Measurements from ENCODE around the gene TPCN1.

Gene TPCN1

DNA sequence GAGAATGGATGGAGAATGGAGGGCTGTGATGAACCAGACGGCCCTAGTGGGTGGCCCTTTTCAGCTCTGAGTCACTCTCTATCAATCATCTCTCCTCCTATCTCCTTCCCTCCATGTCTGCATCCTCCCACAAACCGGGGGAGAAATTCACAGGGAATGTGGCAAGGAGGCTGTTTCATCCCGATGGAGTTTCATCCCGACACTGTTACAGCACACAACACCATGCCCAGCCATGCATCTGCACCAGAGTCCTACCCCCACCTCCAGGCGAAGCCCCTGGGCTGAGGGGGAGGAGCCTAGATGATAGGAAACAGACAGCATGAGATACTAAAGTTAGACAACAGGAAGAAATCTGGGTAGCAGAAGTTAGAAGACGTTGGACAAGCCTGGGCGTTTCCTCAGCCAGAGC, 92.9 kb downstream of the TPCN1 start:
- peak overlapping the region in 1 of 2 experiments; percentile 18 for H3K18ac ChIP-seq (ENCODE audit: low read depth in 1 of 2, low read length in 2 of 2)
- H4K8ac ChIP-seq (ENCODE audit: low read length) = peak overlapping the region; percentile 55
- no peak overlapping the region for H3K27ac ChIP-seq (ENCODE audit: low read length, poor library complexity, severe bottlenecking)
- no peak overlapping the region for H2BK15ac ChIP-seq (ENCODE audit: low read depth, poor library complexity, severe bottlenecking)
- peaks cover 3% of the 10 kb centered on the region for H3K4me1 ChIP-seq (ENCODE audit: control insufficient read depth, insufficient read depth, low read depth, low read length)
- H3K36me3 ChIP-seq (ENCODE audit: control insufficient read depth in 1 of 2, insufficient read depth in 2 of 2, low read depth in 1 of 2, low read length in 2 of 2) = peaks cover 29 to 45% of the 10 kb centered on the region in 2 experiments
- H3K14ac ChIP-seq (ENCODE audit: low read length in 2 of 2) = no peak overlapping the region
- H2BK12ac ChIP-seq (ENCODE audit: low read length in 2 of 2) = no peak overlapping the region
- no peak overlapping the region for H3K4me2 ChIP-seq (ENCODE audit: low read length, poor library complexity, severe bottlenecking)
- H2AFZ ChIP-seq (ENCODE audit: low read depth, low read length) = no peak overlapping the region
- H4K91ac ChIP-seq (ENCODE audit: low read length) = no peak overlapping the region
- no peaks in the 10 kb centered on the region for H3K79me1 ChIP-seq (replicated peaks; ENCODE audit: low read length, poor library complexity, severe bottlenecking)
- no peak overlapping the region for H3K4me3 ChIP-seq (ENCODE audit: insufficient read depth in 1 of 2, low read depth in 1 of 2, low read length in 2 of 2)
- no peak overlapping the region for H3K23ac ChIP-seq (ENCODE audit: low read length in 2 of 2)
- WGBS = 48% methylated on average over 4 of the region's 7 CpGs
- no peak overlapping the region for H2AK5ac ChIP-seq (ENCODE audit: low read length, severe bottlenecking)
- H2BK5ac ChIP-seq (ENCODE audit: low read depth, low read length, poor library complexity, severe bottlenecking) = no peak overlapping the region
- H2BK120ac ChIP-seq (ENCODE audit: low read depth, low read length) = no peak overlapping the region
- peak overlapping the region; percentile 1 for H3K9ac ChIP-seq (ENCODE audit: low read length)
- no peak overlapping the region for H3K4ac ChIP-seq (ENCODE audit: low read depth in 1 of 2, low read length in 2 of 2)
- DNase-seq = peak; percentile 60
- no peaks in the 10 kb centered on the region for H3K27me3 ChIP-seq (ENCODE audit: control insufficient read depth in 1 of 2, insufficient read depth in 1 of 2, low read length in 2 of 2)
- H3K9me3 ChIP-seq (ENCODE audit: control insufficient read depth, low read length) = no peaks in the 10 kb centered on the region

DNA sequence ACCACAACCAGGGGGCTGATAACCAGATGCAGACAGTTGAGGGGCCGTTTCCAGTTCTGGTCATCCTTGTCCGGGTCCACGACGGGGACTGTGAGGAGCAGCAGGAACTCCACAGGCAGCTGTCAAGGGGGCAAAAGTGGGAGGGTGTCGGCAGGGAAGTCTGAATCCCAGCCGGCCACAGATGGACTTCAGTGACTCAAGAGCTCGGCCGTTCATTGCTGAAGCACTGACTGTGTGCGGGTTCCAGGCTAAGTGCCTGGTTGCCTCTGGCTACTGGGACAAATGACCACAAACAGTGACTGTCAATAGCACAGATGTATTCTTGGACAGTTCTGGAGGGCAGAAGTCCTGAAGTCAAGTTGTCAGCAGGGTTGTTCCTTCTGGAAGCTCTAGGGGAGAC, 94.1 kb downstream of the TPCN1 start:
- H2BK15ac ChIP-seq (ENCODE audit: low read depth, poor library complexity, severe bottlenecking) = no peak overlapping the region
- H2AK5ac ChIP-seq (ENCODE audit: low read length, severe bottlenecking) = no peak overlapping the region
- H3K14ac ChIP-seq (ENCODE audit: low read length in 2 of 2) = no peak overlapping the region
- peaks cover 30 to 45% of the 10 kb centered on the region in 2 experiments for H3K36me3 ChIP-seq (ENCODE audit: control insufficient read depth in 1 of 2, insufficient read depth in 2 of 2, low read depth in 1 of 2, low read length in 2 of 2)
- H4K8ac ChIP-seq (ENCODE audit: low read length) = no peak overlapping the region
- no peak overlapping the region for H2BK5ac ChIP-seq (ENCODE audit: low read depth, low read length, poor library complexity, severe bottlenecking)
- no peak overlapping the region for H3K4me3 ChIP-seq (ENCODE audit: insufficient read depth in 1 of 2, low read depth in 1 of 2, low read length in 2 of 2)
- H3K9me3 ChIP-seq (ENCODE audit: control insufficient read depth, low read length) = no peaks in the 10 kb centered on the region
- H4K91ac ChIP-seq (ENCODE audit: low read length) = no peak overlapping the region
- 85% methylated on average over 9 of the region's 9 CpGs for WGBS
- H3K27me3 ChIP-seq (ENCODE audit: control insufficient read depth in 1 of 2, insufficient read depth in 1 of 2, low read length in 2 of 2) = no peaks in the 10 kb centered on the region
- H2BK12ac ChIP-seq (ENCODE audit: low read length in 2 of 2) = no peak overlapping the region
- H2AFZ ChIP-seq (ENCODE audit: low read depth, low read length) = no peak overlapping the region
- no peak overlapping the region for H3K27ac ChIP-seq (ENCODE audit: low read length, poor library complexity, severe bottlenecking)
- no peak overlapping the region for H3K4me2 ChIP-seq (ENCODE audit: low read length, poor library complexity, severe bottlenecking)
- H3K23ac ChIP-seq (ENCODE audit: low read length in 2 of 2) = no peak overlapping the region
- H3K4me1 ChIP-seq (ENCODE audit: control insufficient read depth, insufficient read depth, low read depth, low read length) = peaks cover 3% of the 10 kb centered on the region
- H3K79me1 ChIP-seq (replicated peaks; ENCODE audit: low read length, poor library complexity, severe bottlenecking) = no peaks in the 10 kb centered on the region
- H3K18ac ChIP-seq (ENCODE audit: low read depth in 1 of 2, low read length in 2 of 2) = no peak overlapping the region
- no peak overlapping the region for H3K4ac ChIP-seq (ENCODE audit: low read depth in 1 of 2, low read length in 2 of 2)
- no peak overlapping the region for H2BK120ac ChIP-seq (ENCODE audit: low read depth, low read length)
- H3K9ac ChIP-seq (ENCODE audit: low read length) = peak overlapping the region; percentile 51
- DNase-seq = no peak

DNA sequence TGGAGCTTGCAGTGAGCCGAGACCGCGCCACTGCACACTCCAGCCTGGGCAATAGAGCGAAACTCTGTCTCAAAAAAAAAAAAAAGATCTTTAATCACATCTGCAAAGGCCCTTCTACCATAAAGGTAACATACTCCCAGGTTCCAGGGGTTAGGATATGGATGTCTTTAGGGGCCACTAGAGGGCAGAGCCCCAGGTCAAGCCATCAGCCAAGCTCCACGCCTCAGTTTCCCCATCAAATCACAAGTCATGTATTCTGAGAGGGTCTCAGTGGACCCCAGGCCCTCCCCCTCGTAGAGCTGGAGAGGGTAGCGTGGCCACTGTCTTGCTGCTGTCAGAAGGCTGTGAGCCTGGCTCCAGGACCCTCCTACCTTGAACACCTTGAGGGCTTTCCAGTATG, 94.9 kb downstream of the TPCN1 start:
- Histone ChIP-seq H3K4me3 (ENCODE audit: insufficient read depth in 1 of 2, low read depth in 1 of 2, low read length in 2 of 2) (no peak overlapping the region), H3K79me1 (replicated peaks; ENCODE audit: low read length, poor library complexity, severe bottlenecking) (peaks cover 2% of the 10 kb centered on the region), H2BK12ac (ENCODE audit: low read length in 2 of 2) (no peak overlapping the region), H3K27ac (ENCODE audit: low read length, poor library complexity, severe bottlenecking) (no peak overlapping the region), H2AFZ (ENCODE audit: low read depth, low read length) (no peak overlapping the region), H3K36me3 (ENCODE audit: control insufficient read depth in 1 of 2, insufficient read depth in 2 of 2, low read depth in 1 of 2, low read length in 2 of 2) (peaks cover 38 to 46% of the 10 kb centered on the region in 2 experiments), H3K4ac (ENCODE audit: low read depth in 1 of 2, low read length in 2 of 2) (no peak overlapping the region), H4K8ac (ENCODE audit: low read length) (no peak overlapping the region), H3K18ac (ENCODE audit: low read depth in 1 of 2, low read length in 2 of 2) (no peak overlapping the region), H3K4me2 (ENCODE audit: low read length, poor library complexity, severe bottlenecking) (no peak overlapping the region), H2BK5ac (ENCODE audit: low read depth, low read length, poor library complexity, severe bottlenecking) (no peak overlapping the region), H3K14ac (ENCODE audit: low read length in 2 of 2) (no peak overlapping the region), H3K9ac (ENCODE audit: low read length) (no peak overlapping the region), H3K23ac (ENCODE audit: low read length in 2 of 2) (no peak overlapping the region), H2AK5ac (ENCODE audit: low read length, severe bottlenecking) (no peak overlapping the region), H3K9me3 (ENCODE audit: control insufficient read depth, low read length) (no peaks in the 10 kb centered on the region), H3K27me3 (ENCODE audit: control insufficient read depth in 1 of 2, insufficient read depth in 1 of 2, low read length in 2 of 2) (no peaks in the 10 kb centered on the region), H4K91ac (ENCODE audit: low read length) (no peak overlapping the region), H2BK120ac (ENCODE audit: low read depth, low read length) (no peak overlapping the region), H3K4me1 (ENCODE audit: control insufficient read depth, insufficient read depth, low read depth, low read length) (peaks cover 3% of the 10 kb centered on the region), H2BK15ac (ENCODE audit: low read depth, poor library complexity, severe bottlenecking) (no peak overlapping the region)
- WGBS = 90% methylated on average over 3 of the region's 7 CpGs
- no peak for DNase-seq

GRCh38 chr12:113317122-113317521, 95.9 kb downstream of the TPCN1 start:
- no peak overlapping the region for H2BK12ac ChIP-seq (ENCODE audit: low read length in 2 of 2)
- DNase-seq = no peak
- H3K4ac ChIP-seq (ENCODE audit: low read depth in 1 of 2, low read length in 2 of 2) = no peak overlapping the region
- H3K9me3 ChIP-seq (ENCODE audit: control insufficient read depth, low read length) = no peaks in the 10 kb centered on the region
- H4K91ac ChIP-seq (ENCODE audit: low read length) = no peak overlapping the region
- peaks cover 3% of the 10 kb centered on the region for H3K4me1 ChIP-seq (ENCODE audit: control insufficient read depth, insufficient read depth, low read depth, low read length)
- H2BK5ac ChIP-seq (ENCODE audit: low read depth, low read length, poor library complexity, severe bottlenecking) = no peak overlapping the region
- H3K23ac ChIP-seq (ENCODE audit: low read length in 2 of 2) = no peak overlapping the region
- H3K27ac ChIP-seq (ENCODE audit: low read length, poor library complexity, severe bottlenecking) = no peak overlapping the region
- H3K14ac ChIP-seq (ENCODE audit: low read length in 2 of 2) = no peak overlapping the region
- H3K9ac ChIP-seq (ENCODE audit: low read length) = no peak overlapping the region
- H3K79me1 ChIP-seq (replicated peaks; ENCODE audit: low read length, poor library complexity, severe bottlenecking) = peaks cover 2% of the 10 kb centered on the region
- no peak overlapping the region for H2AK5ac ChIP-seq (ENCODE audit: low read length, severe bottlenecking)
- H3K4me2 ChIP-seq (ENCODE audit: low read length, poor library complexity, severe bottlenecking) = no peak overlapping the region
- no peak overlapping the region for H2BK15ac ChIP-seq (ENCODE audit: low read depth, poor library complexity, severe bottlenecking)
- WGBS = 93% methylated on average over 6 of the region's 6 CpGs
- H2AFZ ChIP-seq (ENCODE audit: low read depth, low read length) = no peak overlapping the region
- H3K4me3 ChIP-seq (ENCODE audit: insufficient read depth in 1 of 2, low read depth in 1 of 2, low read length in 2 of 2) = no peak overlapping the region
- no peaks in the 10 kb centered on the region for H3K27me3 ChIP-seq (ENCODE audit: control insufficient read depth in 1 of 2, insufficient read depth in 1 of 2, low read length in 2 of 2)
- no peak overlapping the region for H3K18ac ChIP-seq (ENCODE audit: low read depth in 1 of 2, low read length in 2 of 2)
- no peak overlapping the region for H2BK120ac ChIP-seq (ENCODE audit: low read depth, low read length)
- H4K8ac ChIP-seq (ENCODE audit: low read length) = no peak overlapping the region
- H3K36me3 ChIP-seq (ENCODE audit: control insufficient read depth in 1 of 2, insufficient read depth in 2 of 2, low read depth in 1 of 2, low read length in 2 of 2) = peaks cover 39 to 40% of the 10 kb centered on the region in 2 experiments

Measured in mesenchymal stem cell (in vitro differentiated cells and primary cell).